HepG2 (cell line): ENCODE measurements around the gene CHMP5. TPM values are rescaled to one million over a fixed set of nuclear protein-coding genes. Genes with fewer than 3 reads are reported as not detected.

Source experiments
- ARNT ChIP-seq: fragments of 450-650 bp; IDR thresholded peaks from 2 replicates; pipeline ENCODE4 v1.6.1; 2017
- CENPX ChIP-seq: sonication (generic); formaldehyde crosslinking; IDR thresholded peaks from 2 replicates; pipeline ENCODE4 v1.9.0; 2021; ENCODE audit warnings: mild to moderate bottlenecking, missing genetic modification reagents, moderate library complexity
- HIVEP1 ChIP-seq: sonication (generic); formaldehyde crosslinking; IDR thresholded peaks from 2 replicates; pipeline ENCODE4 v1.4.0; 2020; ENCODE audit warnings: mild to moderate bottlenecking, missing genetic modification reagents
- HOXA3 ChIP-seq: sonication (generic); formaldehyde crosslinking; IDR thresholded peaks from 2 replicates; pipeline ENCODE4 v1.5.0; 2020; ENCODE audit warnings: missing genetic modification reagents
- MIER2 ChIP-seq: IDR thresholded peaks from 2 replicates; pipeline ENCODE4 v1.6.1; 2016; ENCODE audit warnings: missing biosample characterization, missing genetic modification reagents
- MLLT10 ChIP-seq: sonication (generic); formaldehyde crosslinking; IDR thresholded peaks from 2 replicates; pipeline ENCODE4 v1.4.0; 2020; ENCODE audit warnings: missing genetic modification reagents
- MTA1 ChIP-seq: sonication (generic); formaldehyde crosslinking; IDR thresholded peaks from 2 replicates; pipeline ENCODE4 v1.4.0; 2020; ENCODE audit warnings: missing genetic modification reagents, mild to moderate bottlenecking, borderline replicate concordance
- PHF20 ChIP-seq: sonication (generic); formaldehyde crosslinking; IDR thresholded peaks from 2 replicates; pipeline ENCODE4 v1.5.0; 2020; ENCODE audit warnings: mild to moderate bottlenecking, missing genetic modification reagents
- POLR2A ChIP-seq, 2 experiments: IDR thresholded peaks; 2 replicates each; pipeline ENCODE4 v1.6.1; 2011; ENCODE audit warnings: low read depth in 2 of 2, low read length in 2 of 2, mild to moderate bottlenecking in 1 of 2, moderate library complexity in 1 of 2; ENCODE audit not compliant: insufficient read depth in 1 of 2
- RAD21 ChIP-seq: fragments of 450-650 bp; formaldehyde crosslinking; IDR thresholded peaks from 2 replicates; pipeline ENCODE4 v1.5.0; 2020; ENCODE audit warnings: mild to moderate bottlenecking
- RBM22 ChIP-seq: fragments of 200-400 bp; formaldehyde crosslinking; optimal IDR thresholded peaks from 2 replicates; pipeline ENCODE3; 2017; ENCODE audit warnings: mild to moderate bottlenecking, low read length, moderate library complexity
- SNAPC4 ChIP-seq: sonication (generic); formaldehyde crosslinking; IDR thresholded peaks from 2 replicates; pipeline ENCODE4 v1.4.0; 2020; ENCODE audit warnings: mild to moderate bottlenecking, missing genetic modification reagents
- TBL1XR1 ChIP-seq: fragments of 150-350 bp; IDR thresholded peaks from 2 replicates; pipeline ENCODE4 v1.6.1; 2014; ENCODE audit warnings: borderline replicate concordance, low read length; ENCODE audit not compliant: partially characterized antibody
- TMF1 ChIP-seq: sonication (generic); formaldehyde crosslinking; IDR thresholded peaks from 2 replicates; pipeline ENCODE4 v1.8.1; 2022; ENCODE audit warnings: low read depth, missing genetic modification reagents
- ZFP1 ChIP-seq: IDR thresholded peaks from 2 replicates; pipeline ENCODE4 v1.6.1; 2016
- ZNF207 ChIP-seq: fragments of 450-650 bp; IDR thresholded peaks from 2 replicates; pipeline ENCODE4 v1.6.1; 2016; ENCODE audit warnings: antibody characterized with exemption, borderline replicate concordance
- ZNF337 ChIP-seq: sonication (generic); formaldehyde crosslinking; IDR thresholded peaks from 2 replicates; pipeline ENCODE4 v1.5.1; 2020; ENCODE audit warnings: missing genetic modification reagents, low read depth, mild to moderate bottlenecking, borderline replicate concordance
- ZNF33B ChIP-seq: sonication (generic); formaldehyde crosslinking; IDR thresholded peaks from 2 replicates; pipeline ENCODE4 v1.5.1; 2020; ENCODE audit warnings: mild to moderate bottlenecking, missing genetic modification reagents
- ZNF737 ChIP-seq: sonication (generic); formaldehyde crosslinking; IDR thresholded peaks from 2 replicates; pipeline ENCODE4 v1.5.0; 2020; ENCODE audit warnings: missing genetic modification reagents, mild to moderate bottlenecking, borderline replicate concordance
- ZNF800 ChIP-seq: sonication (generic); formaldehyde crosslinking; IDR thresholded peaks from 2 replicates; pipeline ENCODE4 v1.4.0; 2020; ENCODE audit warnings: missing genetic modification reagents
- ZNF891 ChIP-seq: sonication (generic); formaldehyde crosslinking; IDR thresholded peaks from 2 replicates; pipeline ENCODE4 v1.5.0; 2020; ENCODE audit warnings: mild to moderate bottlenecking, missing genetic modification reagents
- ZSCAN29 ChIP-seq: sonication (generic); formaldehyde crosslinking; conservative IDR thresholded peaks from 2 replicates; pipeline ENCODE4 v1.4.0; 2020; ENCODE audit warnings: mild to moderate bottlenecking, missing genetic modification reagents
- ZXDC ChIP-seq: sonication (generic); formaldehyde crosslinking; IDR thresholded peaks from 2 replicates; pipeline ENCODE4 v1.5.0; 2020; ENCODE audit warnings: mild to moderate bottlenecking, missing genetic modification reagents
- polyA plus RNA-seq, 8 experiments: library from polyadenylated mRNA; depleted of rRNA in 3 of 8; stranded (reverse) in 7 of 8; unstranded in 1 of 8; fragments of >200 nt; fragmentation: Illumina TruSeq in 4 of 8; extraction: Trizol in 4 of 8; gene quantifications; 2 replicates each; pipeline versions ENCODE4 v1.2.1 to v1.2.3, GENCODE V29; 2011 to 2016; ENCODE audit warnings: low read depth in 4 of 8, missing spikeins in 1 of 8, mixed read lengths in 1 of 8; ENCODE audit not compliant: insufficient read depth in 1 of 8
- total RNA-seq, 5 experiments: library from RNA; depleted of rRNA; stranded (reverse); fragments of >200 nt; fragmentation: Illumina TruSeq; extraction: Trizol; gene quantifications; 2 replicates each; pipeline ENCODE4 v1.2.3, GENCODE V29; 2016; ENCODE audit warnings: low read depth in 1 of 5

The CHMP5 gene
- total and polyA plus RNA-seq, 2 of the 13 experiments (the other 11 are each of a cell fraction or from before 2014, with no cell fraction given): 46.0 to 57.3 TPM

GRCh38 chr9:33264473-33265177 is at the start of gene CHMP5, which contains the start of gene BAG1 (continued):
- TF ChIP-seq HIVEP1 (CRISPR knock-in tag) (no peak), ZNF33B (CRISPR knock-in tag) (no peak), RAD21 (CRISPR knock-in tag) (no peak; the same call in 1 of the 2 replicates), HOXA3 (0 out of 2 replicates have a peak, but pooled peaks have one; percentile 37), MTA1 (CRISPR knock-in tag) (no peak), ZNF337 (CRISPR knock-in tag) (no peak), MIER2 (CRISPR knock-in tag) (no peak), ARNT (no peak), MLLT10 (no peak), ZNF737 (no peak), ZXDC (CRISPR knock-in tag) (no peak), POLR2A (IDR thresholded peaks at IDR 0.05; ENCODE audit: insufficient read depth in 1 of 2, low read depth in 2 of 2, low read length in 2 of 2) (peak; percentile 69 to 70), ZNF207 (no peak), ZNF800 (CRISPR knock-in tag) (no peak), RBM22 (no peak), SNAPC4 (no peak), CENPX (CRISPR knock-in tag) (no peak), TMF1 (peak; percentile 81; the same call in 1 of the 2 replicates), ZFP1 (no peak), PHF20 (CRISPR knock-in tag) (peak; percentile 91), ZSCAN29 (CRISPR knock-in tag) (peak; percentile 25; the same call in 1 of the 2 replicates), TBL1XR1 (no peak), ZNF891 (CRISPR knock-in tag) (peak; percentile 5; the same call in 1 of the 2 replicates)
